Endothelial cell (in vitro differentiated cells): ENCODE data around the gene GXYLT1. TPM values are rescaled to one million over a fixed set of nuclear protein-coding genes. Genes with fewer than 3 reads are reported as not detected.
"Not testable (repeated sequence)": the region's sequence is repeated elsewhere in the genome, so short reads cannot be mapped to it uniquely, and the experiment has no call there.

Source experiments
- DNase-seq: peaks from one replicate; pipeline ENCODE4 v3.0.0; 2021; ENCODE audit warnings: low spot score
- H3K27ac Mint-ChIP-seq: one replicate; pipeline ENCODE4 v1.8.0; 2021; ENCODE audit warnings: mixed read lengths, inconsistent platforms; ENCODE audit not compliant: unreplicated experiment
- H3K27me3 Mint-ChIP-seq: one replicate; pipeline ENCODE4 v1.8.0; 2021; ENCODE audit warnings: mild to moderate bottlenecking, moderate library complexity, mixed read lengths, inconsistent platforms; ENCODE audit not compliant: unreplicated experiment
- H3K36me3 Mint-ChIP-seq: one replicate; pipeline ENCODE4 v1.8.0; 2021; ENCODE audit warnings: mild to moderate bottlenecking, low read depth, mixed read lengths, inconsistent platforms; ENCODE audit not compliant: unreplicated experiment
- H3K4me1 Mint-ChIP-seq: one replicate; pipeline ENCODE4 v1.8.0; 2021; ENCODE audit warnings: mild to moderate bottlenecking, mixed read lengths, inconsistent platforms; ENCODE audit not compliant: unreplicated experiment
- H3K4me3 Mint-ChIP-seq: one replicate; pipeline ENCODE4 v1.8.0; 2021; ENCODE audit warnings: mild to moderate bottlenecking, mixed read lengths, inconsistent platforms; ENCODE audit not compliant: unreplicated experiment
- H3K9me3 Mint-ChIP-seq: one replicate; pipeline ENCODE4 v1.8.0; 2021; ENCODE audit warnings: mixed read lengths, inconsistent platforms; ENCODE audit not compliant: unreplicated experiment
- total RNA-seq: library from RNA; stranded (reverse); fragmentation: NEBNext Ultra II Directional; extraction: Animal tissue kit (Norgen Biotek cat#: 25700); gene quantifications from one replicate; pipeline ENCODE4 v1.2.1, GENCODE V29; 2021; ENCODE audit not compliant: unreplicated experiment
- TF ChIP-seq, protein P1 (sequence below): fragments of 200-600 bp; sonication (generic); IDR thresholded peaks from one replicate; pipeline ENCODE4 v1.5.0; 2021; ENCODE audit warnings: antibody characterized with exemption; ENCODE audit not compliant: unreplicated experiment

The GXYLT1 gene
- total RNA-seq, 1 donor from 2014 or later = 28.9 TPM

- Mint-ChIP-seq H3K36me3 (peaks cover 3% of the 10 kb centered on the region), H3K27ac (no peak overlapping the region), H3K4me1 (no peaks in the 10 kb centered on the region), H3K4me3 (no peak overlapping the region), H3K27me3 (no peaks in the 10 kb centered on the region), H3K9me3 (no peaks in the 10 kb centered on the region)
- DNase-seq = no peak
- TF ChIP-seq, protein P1, sequence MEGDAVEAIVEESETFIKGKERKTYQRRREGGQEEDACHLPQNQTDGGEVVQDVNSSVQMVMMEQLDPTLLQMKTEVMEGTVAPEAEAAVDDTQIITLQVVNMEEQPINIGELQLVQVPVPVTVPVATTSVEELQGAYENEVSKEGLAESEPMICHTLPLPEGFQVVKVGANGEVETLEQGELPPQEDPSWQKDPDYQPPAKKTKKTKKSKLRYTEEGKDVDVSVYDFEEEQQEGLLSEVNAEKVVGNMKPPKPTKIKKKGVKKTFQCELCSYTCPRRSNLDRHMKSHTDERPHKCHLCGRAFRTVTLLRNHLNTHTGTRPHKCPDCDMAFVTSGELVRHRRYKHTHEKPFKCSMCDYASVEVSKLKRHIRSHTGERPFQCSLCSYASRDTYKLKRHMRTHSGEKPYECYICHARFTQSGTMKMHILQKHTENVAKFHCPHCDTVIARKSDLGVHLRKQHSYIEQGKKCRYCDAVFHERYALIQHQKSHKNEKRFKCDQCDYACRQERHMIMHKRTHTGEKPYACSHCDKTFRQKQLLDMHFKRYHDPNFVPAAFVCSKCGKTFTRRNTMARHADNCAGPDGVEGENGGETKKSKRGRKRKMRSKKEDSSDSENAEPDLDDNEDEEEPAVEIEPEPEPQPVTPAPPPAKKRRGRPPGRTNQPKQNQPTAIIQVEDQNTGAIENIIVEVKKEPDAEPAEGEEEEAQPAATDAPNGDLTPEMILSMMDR = no peak
Observed at GRCh38 chr12:42053456-42053855, 91.2 kb downstream of the GXYLT1 start.

- DNase-seq, H3K4me1 Mint-ChIP-seq, H3K36me3 Mint-ChIP-seq, H3K9me3 Mint-ChIP-seq, H3K4me3 Mint-ChIP-seq, H3K27me3 Mint-ChIP-seq, H3K27ac Mint-ChIP-seq: not testable (repeated sequence)
Observed at GRCh38 chr12:42048980-42049379, 95.7 kb downstream of the GXYLT1 start.

GRCh38 chr12:42039577-42039976 is 105.1 kb downstream of the GXYLT1 start:
- no peaks in the 10 kb centered on the region for H3K9me3 Mint-ChIP-seq
- H3K27me3 Mint-ChIP-seq = no peaks in the 10 kb centered on the region
- no peaks in the 10 kb centered on the region for H3K36me3 Mint-ChIP-seq
- no peak overlapping the region for H3K27ac Mint-ChIP-seq
- no peak for DNase-seq
- H3K4me1 Mint-ChIP-seq = no peaks in the 10 kb centered on the region
- no peak overlapping the region for H3K4me3 Mint-ChIP-seq
- TF ChIP-seq, protein P1 = no peak

DNA sequence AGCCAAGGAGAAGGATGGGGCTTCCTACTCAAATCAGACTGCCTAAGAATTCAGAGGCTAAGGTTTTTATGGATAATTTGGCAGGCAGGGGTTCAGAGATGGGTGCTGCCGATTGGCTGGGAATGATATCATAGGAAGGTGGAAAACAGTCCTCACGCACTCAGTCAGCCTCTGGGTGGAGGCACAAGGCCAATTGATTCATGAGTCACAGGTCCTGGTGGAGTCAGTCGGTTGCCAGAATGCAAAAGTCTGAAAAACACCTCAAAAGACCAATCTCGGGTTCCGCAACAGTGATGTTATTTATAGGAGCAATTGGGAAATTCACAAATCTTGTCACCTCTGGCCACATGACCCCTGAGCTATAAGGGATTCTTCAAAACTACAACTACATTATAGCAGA is 105.5 kb downstream of the GXYLT1 start:
- H3K36me3 Mint-ChIP-seq = no peaks in the 10 kb centered on the region
- no peaks in the 10 kb centered on the region for H3K4me1 Mint-ChIP-seq
- TF ChIP-seq, protein P1 = no peak
- no peaks in the 10 kb centered on the region for H3K27me3 Mint-ChIP-seq
- no peak overlapping the region for H3K27ac Mint-ChIP-seq
- H3K4me3 Mint-ChIP-seq = no peak overlapping the region
- DNase-seq = no peak
- H3K9me3 Mint-ChIP-seq = no peaks in the 10 kb centered on the region

- H3K9me3 Mint-ChIP-seq = no peaks in the 10 kb centered on the region
- H3K4me1 Mint-ChIP-seq = no peaks in the 10 kb centered on the region
- DNase-seq = no peak
- no peak overlapping the region for H3K27ac Mint-ChIP-seq
- TF ChIP-seq, protein P1 = no peak
- H3K4me3 Mint-ChIP-seq = no peak overlapping the region
- H3K27me3 Mint-ChIP-seq = no peaks in the 10 kb centered on the region
- no peaks in the 10 kb centered on the region for H3K36me3 Mint-ChIP-seq
Observed at GRCh38 chr12:42031847-42032564, 112.7 kb downstream of the GXYLT1 start.

Other genes starting within 250 kb of the GXYLT1 start
- 23.2 TPM for gene YAF2, start 93.4 kb upstream of the GXYLT1 start, total RNA-seq
- gene ZCRB1, start 181.2 kb upstream of the GXYLT1 start, total RNA-seq = 31.5 TPM
- gene PPHLN1, start 181.3 kb upstream of the GXYLT1 start, total RNA-seq = 50.3 TPM